Measurements from ENCODE around the gene OR2K2.
A peak's percentile ranks its signal among the peaks of the same experiment; 100 is the strongest.
"Not testable (repeated sequence)": the region's sequence is repeated elsewhere in the genome, so short reads cannot be mapped to it uniquely, and the experiment has no call there.

Gene OR2K2

DNA sequence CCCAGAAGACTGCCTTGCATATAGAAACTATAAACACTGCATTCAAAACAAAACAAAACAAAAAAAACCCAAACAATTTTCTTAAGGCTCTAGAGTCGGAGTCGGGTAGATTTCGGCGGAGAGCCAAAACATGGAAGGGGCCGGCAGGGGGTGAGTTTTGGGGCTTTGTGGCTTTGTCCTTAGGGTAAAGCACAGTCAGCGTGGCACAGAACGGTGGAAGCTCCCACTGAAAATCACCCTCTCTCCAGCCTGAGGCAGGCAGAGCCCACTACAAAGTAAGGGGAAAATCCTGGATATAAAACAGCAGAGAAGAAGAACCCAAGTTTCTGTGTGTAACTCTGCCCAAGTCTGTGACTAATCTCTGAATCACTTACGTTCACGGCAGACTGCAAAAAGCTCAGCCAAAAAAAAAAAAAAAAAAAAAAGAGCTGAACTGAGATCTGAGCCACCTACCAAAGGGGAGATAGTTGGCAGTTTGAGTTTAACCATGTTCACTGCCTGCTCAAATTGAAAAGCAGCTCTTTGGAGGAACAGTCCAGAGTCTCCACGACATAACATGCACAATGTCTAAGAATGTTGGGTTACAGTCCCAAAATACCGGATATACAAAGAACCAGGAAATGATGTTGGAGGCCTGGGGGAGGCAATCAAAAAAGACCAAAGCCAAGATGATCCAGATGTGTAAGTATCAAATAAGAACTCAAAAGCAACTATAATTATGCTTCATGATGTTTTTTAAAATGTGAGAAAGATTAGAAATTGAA, 26.6 kb upstream of the OR2K2 start:
- peak; percentile 70 for DNase-seq (ENCODE audit: extremely low read depth, low read depth)
- H3K4me3 ChIP-seq (replicated peaks; ENCODE audit: low read depth, low read length): peak overlapping the region; percentile 30
- TF ChIP-seq, protein P1, sequence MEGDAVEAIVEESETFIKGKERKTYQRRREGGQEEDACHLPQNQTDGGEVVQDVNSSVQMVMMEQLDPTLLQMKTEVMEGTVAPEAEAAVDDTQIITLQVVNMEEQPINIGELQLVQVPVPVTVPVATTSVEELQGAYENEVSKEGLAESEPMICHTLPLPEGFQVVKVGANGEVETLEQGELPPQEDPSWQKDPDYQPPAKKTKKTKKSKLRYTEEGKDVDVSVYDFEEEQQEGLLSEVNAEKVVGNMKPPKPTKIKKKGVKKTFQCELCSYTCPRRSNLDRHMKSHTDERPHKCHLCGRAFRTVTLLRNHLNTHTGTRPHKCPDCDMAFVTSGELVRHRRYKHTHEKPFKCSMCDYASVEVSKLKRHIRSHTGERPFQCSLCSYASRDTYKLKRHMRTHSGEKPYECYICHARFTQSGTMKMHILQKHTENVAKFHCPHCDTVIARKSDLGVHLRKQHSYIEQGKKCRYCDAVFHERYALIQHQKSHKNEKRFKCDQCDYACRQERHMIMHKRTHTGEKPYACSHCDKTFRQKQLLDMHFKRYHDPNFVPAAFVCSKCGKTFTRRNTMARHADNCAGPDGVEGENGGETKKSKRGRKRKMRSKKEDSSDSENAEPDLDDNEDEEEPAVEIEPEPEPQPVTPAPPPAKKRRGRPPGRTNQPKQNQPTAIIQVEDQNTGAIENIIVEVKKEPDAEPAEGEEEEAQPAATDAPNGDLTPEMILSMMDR (IDR thresholded peaks at IDR 0.05; ENCODE audit: low read depth, low read length, missing control alignments): no peak

GRCh38 chr9:111352545-111352944, 22.5 kb upstream of the OR2K2 start:
- DNase-seq (ENCODE audit: extremely low read depth, low read depth): no peak
- H3K4me3 ChIP-seq (replicated peaks; ENCODE audit: low read depth, low read length): no peak overlapping the region
- TF ChIP-seq, protein P1 (IDR thresholded peaks at IDR 0.05; ENCODE audit: low read depth, low read length, missing control alignments): no peak

- TF ChIP-seq, protein P1 (IDR thresholded peaks at IDR 0.05; ENCODE audit: low read depth, low read length, missing control alignments): no peak
- no peak overlapping the region for H3K4me3 ChIP-seq (replicated peaks; ENCODE audit: low read depth, low read length)
- DNase-seq (ENCODE audit: extremely low read depth, low read depth): no peak
Observed at GRCh38 chr9:111350556-111350955, 20.5 kb upstream of the OR2K2 start.

GRCh38 chr9:111349766-111350165, 19.7 kb upstream of the OR2K2 start:
- no peak overlapping the region for H3K4me3 ChIP-seq (replicated peaks; ENCODE audit: low read depth, low read length)
- TF ChIP-seq, protein P1 (IDR thresholded peaks at IDR 0.05; ENCODE audit: low read depth, low read length, missing control alignments): no peak
- no peak for DNase-seq (ENCODE audit: extremely low read depth, low read depth)

DNA sequence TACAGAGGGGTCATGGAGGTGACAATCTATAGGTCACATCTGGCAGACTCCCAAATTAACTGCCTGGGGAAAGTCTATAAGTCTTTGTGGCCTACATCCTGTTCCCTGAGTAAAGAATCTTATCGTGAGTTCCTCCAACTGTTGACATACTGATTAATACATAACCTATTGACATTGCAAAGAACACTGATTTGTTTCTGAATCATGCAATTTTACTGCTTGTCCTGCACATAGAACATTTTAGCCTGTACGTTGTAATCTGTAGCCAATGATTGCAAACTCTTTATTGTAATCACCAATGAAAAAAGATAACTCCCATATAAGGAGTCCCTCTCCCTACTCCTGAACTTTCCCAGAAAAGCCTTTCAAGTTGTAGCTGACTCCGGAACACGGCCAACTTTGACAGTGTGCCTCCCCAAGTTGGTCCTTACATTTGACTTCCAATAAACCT, 18.8 kb upstream of the OR2K2 start:
- TF ChIP-seq, protein P1 (IDR thresholded peaks at IDR 0.05; ENCODE audit: low read depth, low read length, missing control alignments): no peak
- DNase-seq (ENCODE audit: extremely low read depth, low read depth): no peak
- no peak overlapping the region for H3K4me3 ChIP-seq (replicated peaks; ENCODE audit: low read depth, low read length)

DNA sequence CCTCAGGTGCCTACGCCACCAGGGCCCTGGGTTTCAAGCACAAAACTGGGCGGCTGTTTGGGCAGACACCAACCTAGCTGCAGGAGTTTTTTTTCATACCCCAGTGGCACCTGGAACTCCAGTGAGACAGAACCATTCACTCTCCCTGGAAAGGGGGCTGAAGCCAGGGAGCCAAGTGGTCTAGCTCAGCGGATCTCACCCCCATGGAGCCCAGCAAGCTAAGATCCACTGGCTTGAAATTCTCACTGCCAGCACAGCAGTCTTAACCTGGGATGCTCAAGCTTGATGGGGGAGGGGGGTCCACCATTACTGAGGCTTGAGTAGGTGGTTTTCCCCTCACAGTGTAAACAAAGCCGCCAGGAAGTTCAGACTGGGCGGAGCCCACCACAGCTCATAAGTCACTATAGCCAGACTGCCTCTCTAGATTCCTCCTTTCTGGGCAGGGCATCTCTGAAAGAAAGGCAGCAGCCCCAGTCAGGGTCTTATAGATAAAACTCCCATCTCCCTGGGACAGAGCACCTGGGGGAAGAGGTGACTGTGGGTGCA, 4.4 kb upstream of the OR2K2 start:
- not testable (repeated sequence) for H3K4me3 ChIP-seq (replicated peaks; ENCODE audit: low read depth, low read length); DNase-seq (ENCODE audit: extremely low read depth, low read depth)

DNA sequence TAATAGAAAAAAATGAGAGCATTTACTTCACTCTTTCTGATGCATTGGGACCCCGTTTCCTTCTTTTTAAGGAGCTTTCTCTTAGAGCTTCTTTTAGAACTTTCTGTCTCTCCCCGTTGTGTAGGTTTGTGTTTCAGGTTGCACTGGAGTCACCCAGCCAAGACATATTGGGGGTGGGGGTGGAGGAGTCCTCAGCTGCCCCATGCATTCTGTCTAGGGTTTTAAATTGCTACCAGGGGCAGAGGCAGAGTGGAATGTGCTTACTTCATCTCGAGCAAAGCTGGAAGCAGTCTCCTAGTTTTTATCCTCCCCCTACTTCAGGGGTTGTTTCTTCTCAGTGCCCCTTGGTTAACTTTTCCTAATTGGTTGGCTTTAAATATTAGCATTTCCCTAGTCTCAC, 9.4 kb downstream of the OR2K2 start:
- no peak overlapping the region for H3K4me3 ChIP-seq (replicated peaks; ENCODE audit: low read depth, low read length)
- TF ChIP-seq, protein P1 (IDR thresholded peaks at IDR 0.05; ENCODE audit: low read depth, low read length, missing control alignments): no peak
- DNase-seq (ENCODE audit: extremely low read depth, low read depth): no peak
